NCI-H226 (cell line): ENCODE results near the gene RALGAPA2.

Experiments used
- DNase-seq: peaks from one replicate; pipeline ENCODE4 v3.0.0-alpha.2; 2015

RALGAPA2 gene

GRCh38 chr20:20393207-20394120 lies 319.0 kb downstream of the RALGAPA2 start:
- DNase-seq, result no peak

GRCh38 chr20:20391766-20392165 lies 320.7 kb downstream of the RALGAPA2 start:
- no peak for DNase-seq

- DNase-seq, result no peak
Observed at GRCh38 chr20:20391115-20391514, 321.3 kb downstream of the RALGAPA2 start.

- no peak for DNase-seq
Observed at GRCh38 chr20:20390393-20390792, 322.1 kb downstream of the RALGAPA2 start.

GRCh38 chr20:20386192-20386591 lies 326.3 kb downstream of the RALGAPA2 start:
- DNase-seq, result no peak

GRCh38 chr20:20375862-20376261 lies 336.6 kb downstream of the RALGAPA2 start:
- DNase-seq, result no peak

- no peak for DNase-seq
Observed at GRCh38 chr20:20373091-20373571, 339.3 kb downstream of the RALGAPA2 start.

GRCh38 chr20:20371681-20372080 lies 340.8 kb downstream of the RALGAPA2 start:
- DNase-seq, result no peak

- DNase-seq, result no peak
Observed at GRCh38 chr20:20371083-20371482, 341.4 kb downstream of the RALGAPA2 start.

- no peak for DNase-seq
Observed at GRCh38 chr20:20370094-20370575, 342.3 kb downstream of the RALGAPA2 start.

- DNase-seq, result no peak
Observed at GRCh38 chr20:20369250-20370093, 343.0 kb downstream of the RALGAPA2 start.

- no peak for DNase-seq
Observed at GRCh38 chr20:20368418-20369249, 343.8 kb downstream of the RALGAPA2 start.

- no peak for DNase-seq
Observed at GRCh38 chr20:20367575-20368417, 344.6 kb downstream of the RALGAPA2 start, which contains the start of gene INSM1. Gene INSM1 (plus strand): TSS chr20:20368104. CDS start chr20:20368268, 164 bp downstream.

GRCh38 chr20:20366876-20367574 lies 345.4 kb downstream of the RALGAPA2 start:
- DNase-seq, result no peak

- DNase-seq, result no peak
Observed at GRCh38 chr20:20366551-20366875, 345.9 kb downstream of the RALGAPA2 start.

- DNase-seq, result no peak
Observed at GRCh38 chr20:20365480-20366161, 346.8 kb downstream of the RALGAPA2 start.

GRCh38 chr20:20364593-20365479 lies 347.6 kb downstream of the RALGAPA2 start:
- no peak for DNase-seq

- no peak for DNase-seq
Observed at GRCh38 chr20:20363799-20364592, 348.4 kb downstream of the RALGAPA2 start.
